ENCODE measurements around the gene YIPF3. TPM values are rescaled to one million over a fixed set of nuclear protein-coding genes. Genes with fewer than 3 reads are reported as not detected.

YIPF3 gene
- total RNA-seq, 1 experiment from 2014 or later, result 81.8 TPM

- Histone ChIP-seq H3K9me3 (ENCODE audit: control insufficient read depth, insufficient read depth, low read depth, low read length) (0 out of 2 replicates have a peak, but pooled peaks cover 5% of the 10 kb centered on the region), H3K4me3 (ENCODE audit: low read depth in 2 of 2, low read length in 2 of 2) (no peak overlapping the region), H3K4me1 (ENCODE audit: control insufficient read depth, insufficient read depth, low read length) (peaks cover 3% of the 10 kb centered on the region), H3K27ac (ENCODE audit: low read length) (no peak overlapping the region), H3K27me3 (ENCODE audit: control insufficient read depth, insufficient read depth, low read length) (no peaks in the 10 kb centered on the region), H3K36me3 (ENCODE audit: control insufficient read depth, insufficient read depth, low read length) (no peaks in the 10 kb centered on the region)
- no TSS peak for BruUV-seq (replicated peaks)
- no peak for ATAC-seq
- POLR2A ChIA-PET, result no interaction called here
- in situ Hi-C loops (cut with HindIII; ENCODE audit: low pct_unique_long_range_greater_than_20kb, low sequenced_read_pairs) (no loop called here), intact Hi-C loops (cut with micrococcal nuclease; ENCODE audit: unreplicated experiment) (no loop called here)
- TF ChIP-seq REST (IDR thresholded peaks at IDR 0.05; ENCODE audit: insufficient read depth in 1 of 2, low read depth in 2 of 2, low read length in 1 of 2) (no peak), TCF7L2 (IDR thresholded peaks at IDR 0.05; ENCODE audit: low read depth, low read length) (no peak), SIN3A (IDR thresholded peaks at IDR 0.05; ENCODE audit: borderline replicate concordance, insufficient read depth, low read depth, low read length) (no peak), POLR2AphosphoS5 (IDR thresholded peaks at IDR 0.05; ENCODE audit: low read depth, low read length) (no peak)
- TF ChIP-seq, protein P1, sequence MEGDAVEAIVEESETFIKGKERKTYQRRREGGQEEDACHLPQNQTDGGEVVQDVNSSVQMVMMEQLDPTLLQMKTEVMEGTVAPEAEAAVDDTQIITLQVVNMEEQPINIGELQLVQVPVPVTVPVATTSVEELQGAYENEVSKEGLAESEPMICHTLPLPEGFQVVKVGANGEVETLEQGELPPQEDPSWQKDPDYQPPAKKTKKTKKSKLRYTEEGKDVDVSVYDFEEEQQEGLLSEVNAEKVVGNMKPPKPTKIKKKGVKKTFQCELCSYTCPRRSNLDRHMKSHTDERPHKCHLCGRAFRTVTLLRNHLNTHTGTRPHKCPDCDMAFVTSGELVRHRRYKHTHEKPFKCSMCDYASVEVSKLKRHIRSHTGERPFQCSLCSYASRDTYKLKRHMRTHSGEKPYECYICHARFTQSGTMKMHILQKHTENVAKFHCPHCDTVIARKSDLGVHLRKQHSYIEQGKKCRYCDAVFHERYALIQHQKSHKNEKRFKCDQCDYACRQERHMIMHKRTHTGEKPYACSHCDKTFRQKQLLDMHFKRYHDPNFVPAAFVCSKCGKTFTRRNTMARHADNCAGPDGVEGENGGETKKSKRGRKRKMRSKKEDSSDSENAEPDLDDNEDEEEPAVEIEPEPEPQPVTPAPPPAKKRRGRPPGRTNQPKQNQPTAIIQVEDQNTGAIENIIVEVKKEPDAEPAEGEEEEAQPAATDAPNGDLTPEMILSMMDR (IDR thresholded peaks at IDR 0.05), result no peak
- no peak for DNase-seq (ENCODE audit: low read depth, low spot score)
- CTCF ChIA-PET, result no interaction called here
These were observed 54.8 kb downstream of the YIPF3 start for GRCh38 chr6:43461936-43462335.

Other genes with a start within 250 kb of the YIPF3 start
- gene SLC22A7, start 218.7 kb downstream of the YIPF3 start, total RNA-seq (2021; ENCODE audit: unreplicated experiment), result not detected
- 0.64 TPM for gene CRIP3, start 208.1 kb downstream of the YIPF3 start, total RNA-seq (2021; ENCODE audit: unreplicated experiment)
- gene ZNF318, start 147.3 kb downstream of the YIPF3 start, total RNA-seq (2021; ENCODE audit: unreplicated experiment), result 28.0 TPM
- gene ABCC10, start 89.4 kb downstream of the YIPF3 start, total RNA-seq (2021; ENCODE audit: unreplicated experiment), result 52.7 TPM
- 19.1 TPM for gene DLK2, start 61.4 kb downstream of the YIPF3 start, total RNA-seq (2021; ENCODE audit: unreplicated experiment)
- gene TJAP1, start 39.4 kb downstream of the YIPF3 start, total RNA-seq (2021; ENCODE audit: unreplicated experiment), result 42.7 TPM
- gene LRRC73, start 6.6 kb downstream of the YIPF3 start, total RNA-seq (2021; ENCODE audit: unreplicated experiment), result 2.9 TPM
- gene POLR1C, start 163 bp upstream of the YIPF3 start, total RNA-seq (2021; ENCODE audit: unreplicated experiment), result 65.1 TPM
- gene XPO5, start 59.1 kb upstream of the YIPF3 start, total RNA-seq (2021; ENCODE audit: unreplicated experiment), result 86.4 TPM
- 28.4 TPM for gene POLH, start 59.3 kb upstream of the YIPF3 start, total RNA-seq (2021; ENCODE audit: unreplicated experiment)
- gene GTPBP2, start 112.3 kb upstream of the YIPF3 start, total RNA-seq (2021; ENCODE audit: unreplicated experiment), result 59.4 TPM
- gene MAD2L1BP, start 118.9 kb upstream of the YIPF3 start, total RNA-seq (2021; ENCODE audit: unreplicated experiment), result 44.2 TPM
- 0.28 TPM for gene RSPH9, start 128.1 kb upstream of the YIPF3 start, total RNA-seq (2021; ENCODE audit: unreplicated experiment)
- 45.8 TPM for gene MRPS18A, start 170.9 kb upstream of the YIPF3 start, total RNA-seq (2021; ENCODE audit: unreplicated experiment)